HK-2 (cell line): ENCODE data around the gene INTS2.
A peak's percentile ranks its signal among the peaks of the same experiment; 100 is the strongest.
"Not testable (repeated sequence)": the region's sequence is repeated elsewhere in the genome, so short reads cannot be mapped to it uniquely, and the experiment has no call there.

Experiments used
- DNase-seq: peaks from one replicate; pipeline ENCODE4 v3.0.0-alpha.2; 2018; ENCODE audit not compliant: unreplicated experiment

Gene INTS2, protein sequence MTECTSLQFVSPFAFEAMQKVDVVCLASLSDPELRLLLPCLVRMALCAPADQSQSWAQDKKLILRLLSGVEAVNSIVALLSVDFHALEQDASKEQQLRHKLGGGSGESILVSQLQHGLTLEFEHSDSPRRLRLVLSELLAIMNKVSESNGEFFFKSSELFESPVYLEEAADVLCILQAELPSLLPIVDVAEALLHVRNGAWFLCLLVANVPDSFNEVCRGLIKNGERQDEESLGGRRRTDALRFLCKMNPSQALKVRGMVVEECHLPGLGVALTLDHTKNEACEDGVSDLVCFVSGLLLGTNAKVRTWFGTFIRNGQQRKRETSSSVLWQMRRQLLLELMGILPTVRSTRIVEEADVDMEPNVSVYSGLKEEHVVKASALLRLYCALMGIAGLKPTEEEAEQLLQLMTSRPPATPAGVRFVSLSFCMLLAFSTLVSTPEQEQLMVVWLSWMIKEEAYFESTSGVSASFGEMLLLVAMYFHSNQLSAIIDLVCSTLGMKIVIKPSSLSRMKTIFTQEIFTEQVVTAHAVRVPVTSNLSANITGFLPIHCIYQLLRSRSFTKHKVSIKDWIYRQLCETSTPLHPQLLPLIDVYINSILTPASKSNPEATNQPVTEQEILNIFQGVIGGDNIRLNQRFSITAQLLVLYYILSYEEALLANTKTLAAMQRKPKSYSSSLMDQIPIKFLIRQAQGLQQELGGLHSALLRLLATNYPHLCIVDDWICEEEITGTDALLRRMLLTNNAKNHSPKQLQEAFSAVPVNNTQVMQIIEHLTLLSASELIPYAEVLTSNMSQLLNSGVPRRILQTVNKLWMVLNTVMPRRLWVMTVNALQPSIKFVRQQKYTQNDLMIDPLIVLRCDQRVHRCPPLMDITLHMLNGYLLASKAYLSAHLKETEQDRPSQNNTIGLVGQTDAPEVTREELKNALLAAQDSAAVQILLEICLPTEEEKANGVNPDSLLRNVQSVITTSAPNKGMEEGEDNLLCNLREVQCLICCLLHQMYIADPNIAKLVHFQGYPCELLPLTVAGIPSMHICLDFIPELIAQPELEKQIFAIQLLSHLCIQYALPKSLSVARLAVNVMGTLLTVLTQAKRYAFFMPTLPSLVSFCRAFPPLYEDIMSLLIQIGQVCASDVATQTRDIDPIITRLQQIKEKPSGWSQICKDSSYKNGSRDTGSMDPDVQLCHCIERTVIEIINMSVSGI

DNA sequence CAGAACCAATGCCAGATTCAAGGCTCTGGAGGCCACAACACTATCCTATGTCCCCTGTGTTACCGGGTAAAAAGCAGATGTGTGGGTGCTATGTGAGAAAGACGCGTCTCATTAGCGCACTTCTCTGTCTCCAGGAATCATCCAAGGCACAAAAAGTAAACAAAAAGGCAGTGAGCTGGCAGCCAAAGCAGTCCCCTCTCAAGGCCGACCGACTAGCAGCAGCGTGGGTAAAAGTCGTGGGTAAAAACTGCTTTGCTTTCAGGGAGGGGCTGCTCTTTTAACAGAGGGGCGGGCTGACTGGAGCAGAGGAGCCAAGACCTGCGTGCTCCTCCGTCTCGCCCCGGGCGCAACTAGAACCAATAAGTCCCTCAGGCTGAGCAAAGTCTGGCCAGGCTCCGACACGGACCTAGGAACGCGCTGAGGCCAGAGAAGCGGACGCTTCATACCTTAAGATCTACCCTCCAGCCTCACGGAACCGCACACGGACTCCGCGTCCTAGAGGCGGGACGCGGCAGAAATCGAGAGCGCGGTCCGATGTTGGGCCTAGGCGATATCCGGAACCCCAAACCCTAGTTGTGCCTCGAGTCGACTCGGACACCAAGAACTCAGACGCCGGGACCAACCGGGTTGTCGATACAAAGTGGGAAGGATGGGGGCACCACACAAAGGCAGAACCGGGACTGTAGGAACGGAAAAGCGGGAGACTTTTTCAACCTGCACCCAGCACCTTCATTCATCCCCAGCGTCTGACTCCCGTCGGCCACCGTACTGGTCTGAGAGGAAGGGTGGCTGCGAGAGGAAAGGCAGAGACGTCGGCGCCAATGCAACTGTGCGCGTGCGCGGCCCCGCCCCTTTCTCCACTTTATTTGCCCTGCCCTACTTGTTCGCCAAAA is at the start of gene INTS2:
Gene INTS2, minus strand, starts transcription at position 775 of the 893 bp plus-strand sequence. CDS start 1,338 bp downstream, outside the sequence.
- peak; percentile 91 for DNase-seq

DNA sequence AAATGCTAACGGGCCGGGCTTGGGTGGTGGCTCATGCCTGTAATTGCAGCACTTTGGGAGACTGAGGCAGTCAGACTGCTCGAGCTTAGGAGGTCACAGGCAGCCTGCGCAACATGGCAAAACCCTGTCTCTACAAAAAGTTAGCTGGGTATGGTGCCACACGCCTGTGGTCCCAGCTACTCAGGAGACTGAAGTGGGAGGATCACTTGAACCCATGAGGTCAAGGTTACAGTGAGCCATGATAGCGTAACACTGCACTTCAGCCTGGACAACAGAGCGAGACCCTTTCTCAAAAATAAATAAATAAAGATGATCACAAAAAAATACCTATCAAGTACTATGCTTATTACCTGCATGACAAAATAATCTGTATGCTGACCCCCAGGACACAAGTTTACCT is 46.3 kb upstream of the INTS2 start:
- no peak for DNase-seq

DNA sequence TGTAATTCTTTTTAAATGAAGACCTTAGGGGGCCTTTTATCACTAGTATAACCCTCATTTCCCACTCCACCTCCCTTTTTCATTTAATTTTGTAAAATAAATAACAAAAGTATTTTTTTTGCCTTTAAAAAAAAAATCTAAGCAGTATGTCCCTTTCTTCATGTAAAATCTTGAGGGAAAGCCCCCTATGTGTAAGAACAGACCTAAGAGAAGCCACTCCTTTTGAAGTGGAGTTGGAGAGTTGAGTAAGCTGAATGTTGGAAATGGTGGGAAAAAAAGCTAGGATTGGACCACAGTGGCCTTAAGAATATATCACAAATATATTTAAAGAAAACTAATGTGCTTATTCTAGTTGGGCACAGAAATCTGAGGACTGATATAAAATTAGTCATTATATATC is 44.5 kb upstream of the INTS2 start:
- DNase-seq: no peak

DNA sequence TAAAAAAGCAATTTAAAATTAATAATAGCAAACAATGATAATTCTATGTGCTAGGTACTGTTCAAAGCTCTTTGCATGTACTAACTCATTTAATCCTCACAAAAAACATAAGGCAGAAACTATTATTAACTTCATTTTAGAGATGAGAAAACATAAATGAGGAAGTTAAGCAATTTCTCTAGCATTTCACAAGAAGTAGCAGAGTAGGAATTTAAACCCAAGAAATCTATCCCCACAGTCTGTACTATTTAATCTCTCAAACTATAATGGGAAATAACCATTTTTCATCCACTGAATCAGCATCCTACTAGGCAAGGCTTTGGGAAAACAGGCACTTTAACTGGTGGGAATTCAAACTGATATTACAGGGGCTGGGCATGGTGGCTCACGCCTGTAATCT is 42.2 kb upstream of the INTS2 start:
- no peak for DNase-seq

DNA sequence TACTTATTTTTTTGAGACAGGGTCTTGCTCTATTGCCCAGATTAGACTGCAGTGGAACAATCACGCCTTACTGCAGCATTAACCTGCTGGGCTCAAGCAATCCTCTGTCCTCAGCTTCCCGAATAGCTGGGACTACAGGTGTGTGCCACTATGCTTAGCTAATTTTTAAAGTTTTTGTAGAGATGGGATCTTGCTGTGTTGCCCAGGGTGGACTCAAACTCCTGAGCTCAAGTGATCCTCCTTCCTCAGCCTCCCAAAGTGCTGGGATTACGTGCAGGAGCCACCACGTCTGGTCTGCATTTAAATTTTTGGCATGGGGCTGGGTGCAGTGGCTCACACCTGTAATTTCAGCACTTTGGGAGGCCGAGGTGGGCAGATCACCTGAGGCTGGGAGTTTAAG is 41.0 kb upstream of the INTS2 start:
- no peak for DNase-seq

DNA sequence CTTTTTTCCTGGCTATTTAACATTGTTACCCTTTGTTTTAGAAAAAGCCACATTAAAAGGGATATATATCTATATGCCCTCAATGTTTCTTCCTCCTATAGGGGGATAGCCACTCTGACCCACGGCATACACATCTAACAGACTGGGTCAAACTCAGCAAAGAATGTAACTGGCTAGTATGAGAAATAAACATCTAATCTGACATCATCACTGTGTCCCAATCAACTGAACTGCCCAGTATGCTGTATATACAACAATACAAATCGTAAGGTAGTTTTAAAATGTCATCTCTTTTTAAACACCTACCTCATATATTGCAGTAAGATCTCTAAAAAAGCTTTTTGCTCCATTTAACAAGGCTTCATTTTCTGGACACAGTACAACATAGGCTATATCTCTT is 39.9 kb upstream of the INTS2 start:
- DNase-seq: no peak

DNA sequence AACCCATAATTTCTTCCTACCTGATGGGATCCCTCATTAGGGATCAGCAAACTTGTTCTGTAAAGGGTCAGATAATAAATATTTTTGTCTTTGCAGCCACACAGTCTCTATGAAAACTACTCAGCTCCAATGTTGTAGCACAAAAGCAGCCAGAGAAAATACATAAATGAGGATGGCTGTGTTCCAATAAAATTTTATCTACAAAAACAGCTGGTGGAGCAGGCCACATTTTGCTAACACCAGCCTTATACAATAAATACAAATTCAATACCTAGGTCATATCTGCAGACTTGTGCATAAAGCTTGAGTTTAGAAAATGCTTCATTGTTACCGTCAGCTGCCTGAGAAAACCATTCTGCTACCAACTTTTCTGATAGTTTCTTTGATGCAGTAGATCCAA is 38.4 kb upstream of the INTS2 start:
- DNase-seq: no peak

DNA sequence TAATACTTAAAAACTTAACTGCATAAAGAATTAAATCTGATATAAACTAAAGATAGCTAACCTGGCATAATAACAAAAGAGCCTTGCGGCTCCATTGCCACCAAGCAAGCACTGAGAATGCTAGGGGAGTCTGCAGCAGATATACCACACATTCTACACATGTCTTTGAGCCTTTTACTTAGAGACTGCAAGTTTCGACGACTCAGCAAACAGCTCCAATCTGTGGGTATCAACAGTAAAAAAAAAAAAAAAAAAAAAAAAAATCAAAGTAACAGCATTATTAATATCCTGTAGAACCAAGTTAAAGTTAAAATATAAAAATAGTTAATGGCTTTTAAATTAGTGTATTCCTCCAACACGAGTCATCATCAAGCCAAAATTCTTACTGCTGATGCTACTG is 27.8 kb upstream of the INTS2 start:
- DNase-seq: no peak

DNA sequence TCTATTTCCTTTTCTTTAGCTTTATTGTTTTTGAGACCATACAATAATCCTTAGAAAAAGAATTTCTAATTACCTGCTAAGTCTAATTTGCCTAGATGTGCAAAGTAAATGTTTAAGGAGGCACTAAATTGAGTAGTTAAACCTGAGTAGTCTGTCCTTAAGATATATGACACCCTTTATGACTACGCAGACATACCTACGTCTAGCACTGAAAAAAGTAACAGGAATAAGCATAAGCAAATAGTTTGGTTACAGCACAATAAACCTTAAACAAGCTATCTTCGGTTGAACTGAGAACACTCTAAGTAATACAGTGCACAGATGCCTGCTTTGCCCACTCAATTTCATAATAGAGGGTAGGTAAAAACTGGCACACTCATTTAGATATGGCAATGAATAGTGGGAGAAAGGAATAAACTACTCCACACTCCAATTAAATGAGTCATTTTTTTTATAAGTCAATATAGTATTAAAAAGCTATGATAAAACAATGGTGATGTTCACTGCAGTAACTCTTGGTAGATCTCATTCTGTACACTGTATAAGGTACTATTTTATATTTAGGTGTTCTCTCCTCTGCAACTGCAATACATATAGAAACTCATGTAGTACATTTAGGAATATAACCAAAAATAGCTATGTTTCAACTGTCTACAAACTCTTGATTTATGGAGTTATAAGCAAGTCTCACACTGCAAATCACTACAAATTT is 19.7 kb upstream of the INTS2 start:
- DNase-seq: no peak

DNA sequence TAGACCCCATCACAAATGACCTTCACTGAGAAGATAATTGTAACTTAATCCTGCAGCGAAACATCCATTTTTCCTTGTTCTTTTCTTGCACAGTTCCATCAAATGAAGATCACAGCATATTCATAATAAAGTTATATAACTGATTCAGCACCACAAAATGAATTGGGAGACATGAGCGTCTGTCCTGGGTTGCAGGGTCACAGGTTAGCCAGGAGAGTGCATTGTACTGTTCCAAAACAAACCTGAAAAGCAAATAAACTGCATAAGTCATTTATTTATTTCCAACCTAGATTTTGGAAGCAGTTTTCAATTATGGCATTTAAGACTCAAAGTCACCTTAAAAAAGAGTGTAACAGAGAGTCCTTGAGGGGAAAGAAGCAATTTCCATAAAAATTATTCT is 18.6 kb upstream of the INTS2 start:
- DNase-seq: no peak

DNA sequence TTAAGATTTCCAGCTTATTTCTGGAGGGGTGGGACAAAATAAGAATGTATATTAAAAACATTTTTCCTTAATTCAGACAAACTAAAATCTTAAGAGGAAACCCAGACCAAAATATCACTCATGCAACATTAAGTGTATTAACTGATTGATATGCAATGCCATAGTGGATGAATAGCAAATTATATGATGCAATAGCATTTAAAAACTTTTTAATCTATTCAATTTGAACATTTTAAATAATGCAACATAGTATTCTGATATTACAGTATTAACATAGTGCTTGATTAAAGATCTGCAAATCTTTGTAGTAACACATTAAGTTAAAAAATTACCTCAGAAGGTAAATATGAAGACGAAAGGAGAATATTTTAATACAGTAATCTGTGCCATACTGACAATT is 15.3 kb upstream of the INTS2 start:
- no peak for DNase-seq

DNA sequence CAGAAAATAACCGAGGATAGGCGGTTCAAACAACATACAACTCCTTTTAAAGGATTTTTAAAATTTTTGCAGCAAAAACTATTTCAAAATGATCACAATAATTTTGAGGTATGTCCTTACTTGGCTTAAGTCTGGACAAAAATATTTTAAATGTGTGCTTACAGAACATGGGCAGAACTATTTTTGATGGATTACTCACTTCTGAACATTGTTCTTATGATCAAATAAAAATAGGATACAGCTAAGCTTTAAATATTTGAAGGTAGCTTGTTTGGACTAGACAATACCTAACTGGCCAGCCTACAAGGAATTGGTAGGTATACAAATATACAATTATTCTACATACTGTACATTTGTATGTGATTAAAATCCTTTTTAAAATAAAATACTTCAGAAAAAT is 14.3 kb upstream of the INTS2 start:
- DNase-seq: no peak

DNA sequence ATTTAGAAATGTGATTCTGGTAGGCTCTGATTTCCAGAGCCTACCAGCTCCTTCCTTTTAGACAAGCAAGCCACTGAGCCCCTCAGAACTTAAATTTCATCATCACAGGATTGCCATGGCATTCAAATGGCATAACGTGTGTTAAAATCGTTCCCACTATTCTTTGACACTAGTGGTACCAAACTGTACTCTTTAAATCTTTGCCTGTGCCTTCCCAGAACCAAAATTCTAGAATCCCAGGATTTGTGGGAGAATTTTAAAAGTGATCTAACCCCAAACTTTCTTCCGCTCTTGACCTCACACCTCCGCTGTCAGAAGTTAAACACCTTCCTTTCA is 287 bp upstream of the INTS2 start:
- no peak for DNase-seq

DNA sequence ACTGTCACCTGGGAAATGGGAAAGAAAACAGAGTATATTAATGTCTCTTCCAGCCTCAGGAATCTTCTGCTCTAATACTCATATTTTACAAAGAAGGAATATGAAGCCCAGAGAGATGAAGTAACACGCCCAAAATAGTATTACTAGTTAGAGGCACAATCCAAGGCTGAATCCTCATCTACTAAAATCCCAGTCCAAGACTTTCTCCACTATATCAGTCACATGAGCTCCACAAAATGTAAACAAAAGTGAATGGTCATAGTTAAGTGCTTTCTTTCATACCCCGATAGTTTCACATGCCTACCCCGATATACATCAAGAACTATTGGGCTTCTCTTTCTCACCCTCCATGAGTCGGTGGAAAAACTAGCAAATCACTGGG is 965 bp downstream of the INTS2 start:
- DNase-seq: no peak

DNA sequence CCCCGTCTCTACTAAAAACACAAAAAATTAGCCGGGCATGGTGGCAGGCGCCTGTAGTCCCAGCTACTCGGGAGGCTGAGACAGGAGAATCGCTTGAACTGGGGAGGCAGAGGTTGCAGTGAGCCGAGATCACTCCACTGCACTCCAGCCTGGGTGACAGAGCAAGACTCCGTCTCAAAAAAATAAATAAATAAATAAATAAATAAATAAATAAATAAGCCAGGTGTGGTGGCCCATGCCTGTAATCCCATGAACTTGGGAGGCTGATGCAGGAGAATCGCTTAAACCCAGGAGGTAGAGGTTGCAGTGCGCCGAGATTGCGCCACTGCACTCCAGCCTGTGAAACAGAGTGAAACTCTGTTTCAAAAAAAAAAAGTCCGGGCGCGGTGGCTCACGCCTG is 12.6 kb downstream of the INTS2 start:
- DNase-seq: not testable (repeated sequence)

DNA sequence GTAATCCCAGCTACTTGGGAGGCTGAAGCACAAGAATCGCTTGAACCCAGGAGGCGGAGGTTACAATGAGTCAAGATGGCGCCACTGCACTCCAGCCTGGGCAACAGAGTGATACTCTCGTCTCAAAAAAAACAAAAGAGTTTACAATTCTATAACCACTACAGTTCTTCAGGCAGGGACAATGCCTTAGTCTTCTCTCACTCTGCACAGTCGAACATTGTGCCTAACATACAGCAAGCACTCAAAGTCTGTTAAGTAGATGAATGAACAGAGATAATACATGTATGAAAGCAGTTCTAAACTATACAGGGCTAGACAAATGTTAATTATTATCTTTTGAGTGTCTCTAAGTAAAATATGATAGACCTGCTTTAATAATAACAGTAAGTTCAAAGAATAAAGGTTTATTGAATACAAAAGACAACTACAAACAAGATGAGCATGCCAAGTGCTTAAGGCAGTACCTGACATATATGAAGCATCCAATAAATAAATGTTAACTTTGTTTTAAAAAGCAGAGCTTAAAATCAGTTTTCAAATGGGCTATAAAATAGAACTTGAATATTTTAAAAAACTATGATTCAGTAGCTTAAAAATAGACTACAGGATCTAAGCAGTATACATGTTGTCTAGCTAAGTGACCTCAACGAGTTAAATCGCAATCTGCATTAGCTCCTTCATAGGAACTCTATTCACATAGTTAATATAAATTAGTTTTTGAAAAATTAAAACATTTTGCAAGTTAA is 19.3 kb downstream of the INTS2 start:
- DNase-seq: no peak

DNA sequence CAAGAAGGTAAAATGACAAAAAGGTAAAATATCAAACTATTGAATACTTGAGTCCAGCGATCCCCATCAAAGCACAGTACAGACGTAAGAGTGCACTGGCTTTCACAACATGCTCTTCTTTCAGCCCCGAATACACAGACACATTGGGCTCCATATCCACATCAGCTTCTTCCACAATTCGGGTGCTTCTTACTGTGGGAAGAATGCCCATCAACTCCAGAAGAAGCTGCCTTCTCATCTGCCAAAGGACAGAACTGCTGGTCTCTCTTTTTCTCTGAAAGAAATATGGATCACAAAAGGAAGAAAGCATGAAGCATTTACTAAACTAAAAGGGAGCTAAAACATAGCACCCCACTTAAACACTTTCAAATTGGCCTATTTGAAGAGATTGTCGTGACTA is 20.4 kb downstream of the INTS2 start:
- no peak for DNase-seq

DNA sequence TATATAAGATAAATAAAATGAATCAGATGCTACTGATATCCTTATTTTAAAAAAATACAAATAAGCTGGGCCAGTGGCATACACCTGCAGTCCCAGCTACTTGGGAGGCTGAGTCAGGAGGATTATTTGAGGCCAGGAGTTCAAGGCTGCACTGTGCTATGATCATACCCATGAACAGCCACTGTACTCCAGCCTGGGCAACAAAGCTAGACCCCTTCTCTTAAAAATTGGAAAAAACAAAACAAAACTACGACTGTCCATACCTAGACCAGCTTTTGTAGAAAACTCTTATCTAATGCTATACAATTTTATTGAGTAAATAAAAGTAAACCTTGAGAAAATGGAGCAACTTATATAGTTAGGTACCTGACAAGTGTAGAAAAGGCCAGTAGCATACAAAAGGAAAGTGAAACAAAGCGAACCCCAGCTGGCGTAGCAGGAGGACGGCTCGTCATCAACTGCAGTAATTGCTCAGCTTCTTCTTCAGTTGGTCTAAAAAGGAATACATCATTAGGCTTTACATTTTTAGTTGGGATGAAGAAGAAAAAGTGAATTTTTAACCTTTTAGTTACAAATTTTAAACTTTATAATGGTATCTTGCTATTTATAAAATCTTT is 23.6 kb downstream of the INTS2 start:
- DNase-seq: no peak

DNA sequence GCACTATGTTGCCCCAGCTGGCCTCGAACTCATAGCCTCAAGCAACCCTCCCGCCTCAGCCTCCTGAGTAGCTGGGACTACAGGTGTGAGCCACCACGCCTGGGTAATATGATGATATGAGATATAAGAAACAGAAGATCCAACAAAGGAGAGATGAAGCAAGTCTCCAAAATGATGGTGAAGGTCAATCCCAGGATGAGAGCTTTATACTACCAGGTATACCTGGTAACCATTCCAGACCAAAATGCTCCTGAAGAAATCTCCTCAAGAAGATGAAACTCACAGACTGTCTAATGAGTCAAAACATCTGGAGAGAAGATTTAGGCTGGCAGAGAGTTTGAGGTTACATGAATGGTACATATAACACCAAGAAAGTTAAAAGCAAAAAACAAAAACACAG is 24.5 kb downstream of the INTS2 start:
- DNase-seq: no peak
